Spleen (tissue), 7 donors: Measurements from ENCODE around the gene SFTPB.

ENCODE experiments used
- CTCF ChIP-seq, 11 experiments: fragments of 200-600 bp in 7 of 11; fragments of 450-650 bp in 4 of 11; sonication (generic) in 4 of 11; IDR thresholded peaks in 8 of 11; conservative IDR thresholded peaks in 3 of 11; 1 replicate in 7 of 11; 2 replicates in 4 of 11; pipeline versions ENCODE4 v1.4.0 to v1.8.0; 2016 to 2021; ENCODE audit warnings: antibody characterized with exemption in 11 of 11, inconsistent platforms in 4 of 11, mild to moderate bottlenecking in 1 of 11
- POLR2A ChIP-seq, 3 donors: fragments of 450-650 bp; IDR thresholded peaks; one replicate each; pipeline ENCODE4 v1.5.1; 2017; ENCODE audit warnings: antibody characterized with exemption in 3 of 3, mild to moderate bottlenecking in 1 of 3
- donor health status: DM: no; HTN: no; CAD: no; lungs with moderate emphysema.
- donor health status: DM: no; HTN: no; CAD: no.
- donor health status: DM: no; HTN: no; CAD: no.

DNA sequence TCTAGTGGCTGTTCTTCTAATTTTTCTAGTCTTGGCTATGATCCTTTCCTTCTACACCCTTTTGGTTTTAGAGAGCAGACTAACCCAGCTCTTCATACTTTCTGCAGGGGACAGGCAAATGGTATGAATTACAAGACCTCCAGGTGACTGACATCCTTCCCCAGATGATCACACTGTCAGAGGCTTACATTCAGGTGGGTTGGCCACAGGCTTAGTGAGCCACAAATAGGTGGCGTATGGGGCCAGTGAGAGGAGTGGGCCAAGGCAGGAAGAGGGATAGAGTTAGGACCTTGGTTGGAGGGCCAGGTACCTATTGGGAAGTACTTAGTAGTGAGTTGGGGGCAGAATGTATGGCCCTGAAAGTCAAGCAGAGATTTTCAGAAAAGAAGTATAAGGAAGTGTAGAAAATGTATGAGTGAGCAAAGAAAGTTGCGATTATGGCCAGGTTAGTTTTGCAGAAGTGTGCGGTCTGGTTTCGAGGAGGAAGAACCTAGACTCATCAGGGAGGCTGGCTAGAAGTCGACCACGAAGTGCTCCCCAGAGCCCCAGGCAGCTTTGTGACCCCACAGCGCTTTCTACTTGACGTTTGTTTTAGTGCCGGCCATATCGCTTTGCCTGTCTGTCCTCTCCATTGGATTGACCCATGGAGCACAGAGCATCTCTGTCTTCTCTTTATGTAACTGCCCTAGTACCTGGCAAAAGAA, 20.0 kb downstream of the SFTPB start:
- TF ChIP-seq POLR2A (IDR thresholded peaks at IDR 0.05), result no peak
- TF ChIP-seq CTCF (IDR thresholded peaks at IDR 0.05 in 8 of 11, conservative IDR thresholded peaks at IDR 0.05 in 3 of 11), result no peak
